ENCODE results near the gene NFIX. TPM values are rescaled to one million over a fixed set of nuclear protein-coding genes. Genes with fewer than 3 reads are reported as not detected.

The NFIX gene
- total and polyA plus RNA-seq, 9 of the 15 experiments (the other 6 are each of a cell fraction or from before 2014, with no cell fraction given) = 0.28 to 26.8 (median 5.4) TPM

DNA sequence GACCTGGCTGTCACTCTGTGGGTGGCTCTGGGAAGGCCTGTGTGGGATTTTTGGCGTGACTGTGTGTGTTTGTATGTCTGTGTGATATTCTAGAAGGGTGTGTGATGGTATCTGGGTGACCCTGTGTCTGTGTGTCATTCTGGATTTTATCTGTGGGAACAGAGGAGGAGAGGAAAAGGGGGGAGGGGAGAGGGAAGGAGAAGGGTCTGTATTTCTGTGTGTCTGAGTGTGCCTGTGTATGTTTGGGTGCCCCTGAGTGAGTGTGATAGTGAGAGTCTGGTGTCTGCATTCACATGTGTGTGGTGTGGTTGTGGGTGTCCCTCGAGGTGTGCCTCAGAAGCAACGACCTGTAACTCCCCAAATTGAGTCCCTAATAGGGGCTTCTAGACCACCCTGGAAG lies 8.1 kb upstream of the NFIX start (continued):
- TF ChIP-seq, protein P1, sequence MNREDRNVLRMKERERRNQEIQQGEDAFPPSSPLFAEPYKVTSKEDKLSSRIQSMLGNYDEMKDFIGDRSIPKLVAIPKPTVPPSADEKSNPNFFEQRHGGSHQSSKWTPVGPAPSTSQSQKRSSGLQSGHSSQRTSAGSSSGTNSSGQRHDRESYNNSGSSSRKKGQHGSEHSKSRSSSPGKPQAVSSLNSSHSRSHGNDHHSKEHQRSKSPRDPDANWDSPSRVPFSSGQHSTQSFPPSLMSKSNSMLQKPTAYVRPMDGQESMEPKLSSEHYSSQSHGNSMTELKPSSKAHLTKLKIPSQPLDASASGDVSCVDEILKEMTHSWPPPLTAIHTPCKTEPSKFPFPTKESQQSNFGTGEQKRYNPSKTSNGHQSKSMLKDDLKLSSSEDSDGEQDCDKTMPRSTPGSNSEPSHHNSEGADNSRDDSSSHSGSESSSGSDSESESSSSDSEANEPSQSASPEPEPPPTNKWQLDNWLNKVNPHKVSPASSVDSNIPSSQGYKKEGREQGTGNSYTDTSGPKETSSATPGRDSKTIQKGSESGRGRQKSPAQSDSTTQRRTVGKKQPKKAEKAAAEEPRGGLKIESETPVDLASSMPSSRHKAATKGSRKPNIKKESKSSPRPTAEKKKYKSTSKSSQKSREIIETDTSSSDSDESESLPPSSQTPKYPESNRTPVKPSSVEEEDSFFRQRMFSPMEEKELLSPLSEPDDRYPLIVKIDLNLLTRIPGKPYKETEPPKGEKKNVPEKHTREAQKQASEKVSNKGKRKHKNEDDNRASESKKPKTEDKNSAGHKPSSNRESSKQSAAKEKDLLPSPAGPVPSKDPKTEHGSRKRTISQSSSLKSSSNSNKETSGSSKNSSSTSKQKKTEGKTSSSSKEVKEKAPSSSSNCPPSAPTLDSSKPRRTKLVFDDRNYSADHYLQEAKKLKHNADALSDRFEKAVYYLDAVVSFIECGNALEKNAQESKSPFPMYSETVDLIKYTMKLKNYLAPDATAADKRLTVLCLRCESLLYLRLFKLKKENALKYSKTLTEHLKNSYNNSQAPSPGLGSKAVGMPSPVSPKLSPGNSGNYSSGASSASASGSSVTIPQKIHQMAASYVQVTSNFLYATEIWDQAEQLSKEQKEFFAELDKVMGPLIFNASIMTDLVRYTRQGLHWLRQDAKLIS (CRISPR knock-in tag; IDR thresholded peaks at IDR 0.05) = no peak
- TF ChIP-seq, protein P2, sequence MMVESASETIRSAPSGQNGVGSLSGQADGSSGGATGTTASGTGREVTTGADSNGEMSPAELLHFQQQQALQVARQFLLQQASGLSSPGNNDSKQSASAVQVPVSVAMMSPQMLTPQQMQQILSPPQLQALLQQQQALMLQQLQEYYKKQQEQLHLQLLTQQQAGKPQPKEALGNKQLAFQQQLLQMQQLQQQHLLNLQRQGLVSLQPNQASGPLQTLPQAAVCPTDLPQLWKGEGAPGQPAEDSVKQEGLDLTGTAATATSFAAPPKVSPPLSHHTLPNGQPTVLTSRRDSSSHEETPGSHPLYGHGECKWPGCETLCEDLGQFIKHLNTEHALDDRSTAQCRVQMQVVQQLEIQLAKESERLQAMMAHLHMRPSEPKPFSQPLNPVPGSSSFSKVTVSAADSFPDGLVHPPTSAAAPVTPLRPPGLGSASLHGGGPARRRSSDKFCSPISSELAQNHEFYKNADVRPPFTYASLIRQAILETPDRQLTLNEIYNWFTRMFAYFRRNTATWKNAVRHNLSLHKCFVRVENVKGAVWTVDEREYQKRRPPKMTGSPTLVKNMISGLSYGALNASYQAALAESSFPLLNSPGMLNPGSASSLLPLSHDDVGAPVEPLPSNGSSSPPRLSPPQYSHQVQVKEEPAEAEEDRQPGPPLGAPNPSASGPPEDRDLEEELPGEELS (CRISPR knock-in tag; IDR thresholded peaks at IDR 0.05; ENCODE audit: borderline replicate concordance) = no peak
- TF ChIP-seq, protein P3, sequence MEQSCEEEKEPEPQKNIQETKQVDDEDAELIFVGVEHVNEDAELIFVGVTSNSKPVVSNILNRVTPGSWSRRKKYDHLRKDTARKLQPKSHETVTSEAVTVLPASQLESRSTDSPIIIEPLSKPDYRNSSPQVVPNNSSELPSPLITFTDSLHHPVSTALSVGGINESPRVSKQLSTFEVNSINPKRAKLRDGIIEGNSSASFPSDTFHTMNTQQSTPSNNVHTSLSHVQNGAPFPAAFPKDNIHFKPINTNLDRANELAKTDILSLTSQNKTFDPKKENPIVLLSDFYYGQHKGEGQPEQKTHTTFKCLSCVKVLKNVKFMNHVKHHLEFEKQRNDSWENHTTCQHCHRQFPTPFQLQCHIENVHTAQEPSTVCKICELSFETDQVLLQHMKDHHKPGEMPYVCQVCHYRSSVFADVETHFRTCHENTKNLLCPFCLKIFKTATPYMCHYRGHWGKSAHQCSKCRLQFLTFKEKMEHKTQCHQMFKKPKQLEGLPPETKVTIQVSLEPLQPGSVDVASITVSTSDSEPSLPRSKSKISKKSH (CRISPR knock-in tag; IDR thresholded peaks at IDR 0.05) = no peak
- TF ChIP-seq ZFP36 (IDR thresholded peaks at IDR 0.05; ENCODE audit: low read depth, low read length, partially characterized antibody) (no peak), KAT7 (CRISPR knock-in tag; IDR thresholded peaks at IDR 0.05; ENCODE audit: borderline replicate concordance) (no peak), SREBF1 (IDR thresholded peaks at IDR 0.05; ENCODE audit: borderline replicate concordance, low read depth, low read length) (no peak), CREM (IDR thresholded peaks at IDR 0.05; ENCODE audit: low read depth) (no peak), XRCC5 (IDR thresholded peaks at IDR 0.05; ENCODE audit: low read depth, low read length) (no peak), NFIC (IDR thresholded peaks at IDR 0.05) (no peak), DNMT1 (IDR thresholded peaks at IDR 0.05) (no peak), NELFE (IDR thresholded peaks at IDR 0.05; ENCODE audit: insufficient read depth, insufficient read length) (no peak), NEUROD1 (IDR thresholded peaks at IDR 0.05; ENCODE audit: borderline replicate concordance, low read depth, low read length, partially characterized antibody) (no peak), CBX2 (IDR thresholded peaks at IDR 0.05; ENCODE audit: insufficient read depth, low read length, poor library complexity, severe bottlenecking) (no peak), ZNF77 (CRISPR knock-in tag; IDR thresholded peaks at IDR 0.05) (no peak), FOS (IDR thresholded peaks at IDR 0.05; ENCODE audit: extremely low read depth, insufficient read length) (no peak)
- TF ChIP-seq, protein P4, sequence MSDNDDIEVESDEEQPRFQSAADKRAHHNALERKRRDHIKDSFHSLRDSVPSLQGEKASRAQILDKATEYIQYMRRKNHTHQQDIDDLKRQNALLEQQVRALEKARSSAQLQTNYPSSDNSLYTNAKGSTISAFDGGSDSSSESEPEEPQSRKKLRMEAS (CRISPR knock-in tag; IDR thresholded peaks at IDR 0.05) = no peak
- TF ChIP-seq, protein P5, sequence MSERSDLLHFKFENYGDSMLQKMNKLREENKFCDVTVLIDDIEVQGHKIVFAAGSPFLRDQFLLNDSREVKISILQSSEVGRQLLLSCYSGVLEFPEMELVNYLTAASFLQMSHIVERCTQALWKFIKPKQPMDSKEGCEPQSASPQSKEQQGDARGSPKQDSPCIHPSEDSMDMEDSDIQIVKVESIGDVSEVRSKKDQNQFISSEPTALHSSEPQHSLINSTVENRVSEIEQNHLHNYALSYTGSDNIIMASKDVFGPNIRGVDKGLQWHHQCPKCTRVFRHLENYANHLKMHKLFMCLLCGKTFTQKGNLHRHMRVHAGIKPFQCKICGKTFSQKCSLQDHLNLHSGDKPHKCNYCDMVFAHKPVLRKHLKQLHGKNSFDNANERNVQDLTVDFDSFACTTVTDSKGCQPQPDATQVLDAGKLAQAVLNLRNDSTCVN (CRISPR knock-in tag; IDR thresholded peaks at IDR 0.05) = peak; percentile 61; the same call in 1 of the 2 replicates
- TF ChIP-seq, protein P6, sequence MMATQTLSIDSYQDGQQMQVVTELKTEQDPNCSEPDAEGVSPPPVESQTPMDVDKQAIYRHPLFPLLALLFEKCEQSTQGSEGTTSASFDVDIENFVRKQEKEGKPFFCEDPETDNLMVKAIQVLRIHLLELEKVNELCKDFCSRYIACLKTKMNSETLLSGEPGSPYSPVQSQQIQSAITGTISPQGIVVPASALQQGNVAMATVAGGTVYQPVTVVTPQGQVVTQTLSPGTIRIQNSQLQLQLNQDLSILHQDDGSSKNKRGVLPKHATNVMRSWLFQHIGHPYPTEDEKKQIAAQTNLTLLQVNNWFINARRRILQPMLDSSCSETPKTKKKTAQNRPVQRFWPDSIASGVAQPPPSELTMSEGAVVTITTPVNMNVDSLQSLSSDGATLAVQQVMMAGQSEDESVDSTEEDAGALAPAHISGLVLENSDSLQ (IDR thresholded peaks at IDR 0.05) = peak; percentile 29; the same call in 1 of the 2 replicates
